ENCODE measurements around the gene SGMS1.

DNA sequence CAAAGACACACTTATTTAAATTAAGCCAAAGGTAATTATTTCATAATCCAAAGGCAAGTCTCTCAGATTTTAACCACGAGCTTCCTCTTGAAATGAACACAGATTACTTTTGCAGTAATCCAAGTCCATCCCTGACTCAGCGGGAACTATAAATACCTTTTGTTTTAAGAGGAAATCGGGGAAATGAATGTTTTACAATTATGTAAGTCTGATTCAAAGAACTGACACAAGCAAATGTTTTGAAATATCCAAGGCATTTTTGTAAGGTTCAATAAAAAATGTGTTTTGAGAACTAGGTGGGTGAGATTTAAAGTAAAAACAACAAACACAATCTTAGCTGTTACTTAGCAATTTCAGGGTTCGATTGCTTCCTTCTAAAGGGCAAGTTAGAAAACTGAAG, 192.6 kb downstream of the SGMS1 start:
- TF ChIP-seq, protein P1, sequence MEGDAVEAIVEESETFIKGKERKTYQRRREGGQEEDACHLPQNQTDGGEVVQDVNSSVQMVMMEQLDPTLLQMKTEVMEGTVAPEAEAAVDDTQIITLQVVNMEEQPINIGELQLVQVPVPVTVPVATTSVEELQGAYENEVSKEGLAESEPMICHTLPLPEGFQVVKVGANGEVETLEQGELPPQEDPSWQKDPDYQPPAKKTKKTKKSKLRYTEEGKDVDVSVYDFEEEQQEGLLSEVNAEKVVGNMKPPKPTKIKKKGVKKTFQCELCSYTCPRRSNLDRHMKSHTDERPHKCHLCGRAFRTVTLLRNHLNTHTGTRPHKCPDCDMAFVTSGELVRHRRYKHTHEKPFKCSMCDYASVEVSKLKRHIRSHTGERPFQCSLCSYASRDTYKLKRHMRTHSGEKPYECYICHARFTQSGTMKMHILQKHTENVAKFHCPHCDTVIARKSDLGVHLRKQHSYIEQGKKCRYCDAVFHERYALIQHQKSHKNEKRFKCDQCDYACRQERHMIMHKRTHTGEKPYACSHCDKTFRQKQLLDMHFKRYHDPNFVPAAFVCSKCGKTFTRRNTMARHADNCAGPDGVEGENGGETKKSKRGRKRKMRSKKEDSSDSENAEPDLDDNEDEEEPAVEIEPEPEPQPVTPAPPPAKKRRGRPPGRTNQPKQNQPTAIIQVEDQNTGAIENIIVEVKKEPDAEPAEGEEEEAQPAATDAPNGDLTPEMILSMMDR (IDR thresholded peaks at IDR 0.05): no peak
- TF ChIP-seq POLR2A (IDR thresholded peaks at IDR 0.05): no peak
